Naive thymus-derived CD4-positive, alpha-beta T cell (primary cell): Measurements from ENCODE around the gene ZNF804B. TPM values are rescaled to one million over a fixed set of nuclear protein-coding genes. Genes with fewer than 3 reads are reported as not detected.

ENCODE experiments used
- ATAC-seq: fragments of 150-1000 bp; cut with Tn5 transposase; 2 replicates; pipeline ENCODE4 v1.10.0; 2021; ENCODE audit warnings: mild to moderate bottlenecking, moderate library complexity
- CTCF ChIA-PET: fragments of 350-600 bp; sonication (Branson Sonifier 250); formaldehyde crosslinking; loops from one replicate; lab custom pipeline; 2021; ENCODE audit warnings: antibody characterized with exemption; lab: Charles Lee
- POLR2A ChIA-PET: fragments of 350-600 bp; sonication (Branson Sonifier 250); formaldehyde crosslinking; loops from one replicate; lab custom pipeline; 2021; ENCODE audit warnings: antibody characterized with exemption, inconsistent platforms; lab: Charles Lee
- DNase-seq, 9 donors: peaks; one replicate each; pipeline versions ENCODE4 v3.0.0 to v3.0.0-alpha.2; 2020 to 2022; ENCODE audit warnings: mixed read lengths in 1 of 9
- H3K27ac ChIP-seq: one replicate; pipeline ENCODE4 v1.7.0; 2013; ENCODE audit warnings: mild to moderate bottlenecking, low read depth, low read length, moderate library complexity
- H3K27me3 ChIP-seq, 2 donors: one replicate each; pipeline ENCODE4 v1.7.0; 2013; ENCODE audit warnings: low read length in 2 of 2, mild to moderate bottlenecking in 2 of 2, moderate library complexity in 2 of 2; ENCODE audit not compliant: control insufficient read depth in 2 of 2, insufficient read depth in 2 of 2
- H3K36me3 ChIP-seq, 3 experiments: 1 replicate in 2 of 3; 2 replicates in 1 of 3; pipeline ENCODE4 v1.7.0; 2013; ENCODE audit warnings: low read length in 3 of 3, mild to moderate bottlenecking in 3 of 3, moderate library complexity in 1 of 3; ENCODE audit not compliant: insufficient read depth in 3 of 3, control insufficient read depth in 2 of 3
- H3K4me1 ChIP-seq, 2 donors: one replicate each; pipeline ENCODE4 v1.7.0; 2013; ENCODE audit warnings: low read length in 2 of 2, mild to moderate bottlenecking in 2 of 2, moderate library complexity in 1 of 2; ENCODE audit not compliant: control insufficient read depth in 2 of 2, insufficient read depth in 2 of 2
- H3K4me3 ChIP-seq: 2 replicates; pipeline ENCODE4 v1.7.0; 2013; ENCODE audit warnings: mild to moderate bottlenecking, low read length
- H3K9me3 ChIP-seq, 3 experiments: 1 replicate in 2 of 3; 2 replicates in 1 of 3; pipeline ENCODE4 v1.7.0; 2013; ENCODE audit warnings: low read length in 3 of 3; ENCODE audit not compliant: control insufficient read depth in 2 of 3
- H3K27ac Mint-ChIP-seq, 9 donors: one replicate each; pipeline ENCODE4 v1.8.0; 2020 to 2022; ENCODE audit warnings: mixed read lengths in 9 of 9, mild to moderate bottlenecking in 8 of 9, moderate library complexity in 5 of 9, inconsistent platforms in 2 of 9
- H3K27me3 Mint-ChIP-seq, 5 donors: one replicate each; pipeline ENCODE4 v1.8.0; 2021 to 2022; ENCODE audit warnings: mixed read lengths in 5 of 5, mild to moderate bottlenecking in 1 of 5
- H3K36me3 Mint-ChIP-seq, 5 donors: one replicate each; pipeline ENCODE4 v1.8.0; 2020 to 2022; ENCODE audit warnings: mixed read lengths in 5 of 5, mild to moderate bottlenecking in 3 of 5, inconsistent platforms in 1 of 5
- H3K4me1 Mint-ChIP-seq, 7 donors: one replicate each; pipeline ENCODE4 v1.8.0; 2020 to 2022; ENCODE audit warnings: mixed read lengths in 7 of 7, mild to moderate bottlenecking in 3 of 7, inconsistent platforms in 1 of 7
- H3K4me3 Mint-ChIP-seq, 10 donors: one replicate each; pipeline ENCODE4 v1.8.0; 2020 to 2022; ENCODE audit warnings: mild to moderate bottlenecking in 10 of 10, mixed read lengths in 10 of 10, moderate library complexity in 6 of 10, inconsistent platforms in 2 of 10
- H3K9me3 Mint-ChIP-seq, 11 donors: one replicate each; pipeline ENCODE4 v1.8.0; 2020 to 2022; ENCODE audit warnings: mixed read lengths in 11 of 11, mild to moderate bottlenecking in 4 of 11, inconsistent platforms in 1 of 11, moderate library complexity in 1 of 11
- intact Hi-C, 2 donors: fragments of 100-400 bp; cut with micrococcal nuclease; formaldehyde crosslinking; loops; one replicate each; pipeline ENCODE4 v1.15.1; 2023
- polyA plus RNA-seq, 2 donors: library from polyadenylated mRNA; unstranded; fragments of 300-500 nt; fragmentation: Illumina TruSeq; gene quantifications; one replicate each; pipeline ENCODE4 v1.2.3, GENCODE V29; 2021
- total RNA-seq, 6 experiments: library from RNA in 5 of 6; stranded (reverse) in 5 of 6; gene quantifications; 1 replicate in 5 of 6; 2 replicates in 1 of 6; pipeline ENCODE4 v1.2.3 and lab custom pipeline; 2021 to 2026

The ZNF804B gene
- total and polyA plus RNA-seq, 7 experiments from 2014 or later = not detected

- H3K27me3 Mint-ChIP-seq = peaks cover 0 to 17% (median 6%) of the 10 kb centered on the region in 5 donors
- H3K9me3 Mint-ChIP-seq = peaks cover 0 to 5% (median 0%) of the 10 kb centered on the region in 11 donors
- ATAC-seq (no peak), DNase-seq (no peak)
- no peaks in the 10 kb centered on the region for H3K4me1 Mint-ChIP-seq
- no peak overlapping the region for H3K27ac ChIP-seq
- no peaks in the 10 kb centered on the region for H3K9me3 ChIP-seq
- H3K4me3 Mint-ChIP-seq = no peak overlapping the region
- CTCF ChIA-PET = no interaction called here
- POLR2A ChIA-PET = no interaction called here
- H3K4me1 ChIP-seq = no peaks in the 10 kb centered on the region
- H3K4me3 ChIP-seq = no peak overlapping the region
- H3K36me3 Mint-ChIP-seq = no peaks in the 10 kb centered on the region
- H3K27ac Mint-ChIP-seq = no peak overlapping the region
- H3K36me3 ChIP-seq = no peaks in the 10 kb centered on the region
- intact Hi-C loops = no loop called here
- H3K27me3 ChIP-seq = no peaks in the 10 kb centered on the region
Measured at GRCh38 chr7:89104748-89105685, 345.5 kb downstream of the ZNF804B start.

- no peaks in the 10 kb centered on the region for H3K36me3 Mint-ChIP-seq
Measured at GRCh38 chr7:89123871-89124270, 364.4 kb downstream of the ZNF804B start.

GRCh38 chr7:89129600-89130375, 370.3 kb downstream of the ZNF804B start:
- H3K4me3 Mint-ChIP-seq = no peak overlapping the region
- Histone ChIP-seq H3K4me1 (no peaks in the 10 kb centered on the region), H3K9me3 (no peaks in the 10 kb centered on the region), H3K36me3 (no peaks in the 10 kb centered on the region), H3K4me3 (no peak overlapping the region), H3K27ac (no peak overlapping the region), H3K27me3 (no peaks in the 10 kb centered on the region)
- H3K9me3 Mint-ChIP-seq = no peaks in the 10 kb centered on the region
- DNase-seq (no peak), ATAC-seq (no peak)
- ChIA-PET POLR2A (no interaction called here), CTCF (no interaction called here)
- peaks cover 0 to 9% (median 0%) of the 10 kb centered on the region in 5 donors for H3K27me3 Mint-ChIP-seq
- H3K4me1 Mint-ChIP-seq = no peaks in the 10 kb centered on the region
- H3K36me3 Mint-ChIP-seq = no peaks in the 10 kb centered on the region
- no peak overlapping the region for H3K27ac Mint-ChIP-seq
- intact Hi-C loops = no loop called here

More at GRCh38 chr7:89123871-89124270, 364.4 kb downstream of the ZNF804B start:
- Mint-ChIP-seq H3K4me1 (no peaks in the 10 kb centered on the region), H3K27me3 (no peaks in the 10 kb centered on the region), H3K27ac (no peak overlapping the region), H3K4me3 (no peak overlapping the region), H3K9me3 (no peaks in the 10 kb centered on the region)
- no peaks in the 10 kb centered on the region for H3K27me3 ChIP-seq
- ATAC-seq (no peak), DNase-seq (no peak)
- intact Hi-C loops = no loop called here
- no peaks in the 10 kb centered on the region for H3K36me3 ChIP-seq
- ChIA-PET POLR2A (no interaction called here), CTCF (no interaction called here)
- no peaks in the 10 kb centered on the region for H3K9me3 ChIP-seq
- no peak overlapping the region for H3K27ac ChIP-seq
- no peak overlapping the region for H3K4me3 ChIP-seq
- no peaks in the 10 kb centered on the region for H3K4me1 ChIP-seq

GRCh38 chr7:89133357-89133756, 373.9 kb downstream of the ZNF804B start:
- H3K4me3 ChIP-seq = no peak overlapping the region

DNA sequence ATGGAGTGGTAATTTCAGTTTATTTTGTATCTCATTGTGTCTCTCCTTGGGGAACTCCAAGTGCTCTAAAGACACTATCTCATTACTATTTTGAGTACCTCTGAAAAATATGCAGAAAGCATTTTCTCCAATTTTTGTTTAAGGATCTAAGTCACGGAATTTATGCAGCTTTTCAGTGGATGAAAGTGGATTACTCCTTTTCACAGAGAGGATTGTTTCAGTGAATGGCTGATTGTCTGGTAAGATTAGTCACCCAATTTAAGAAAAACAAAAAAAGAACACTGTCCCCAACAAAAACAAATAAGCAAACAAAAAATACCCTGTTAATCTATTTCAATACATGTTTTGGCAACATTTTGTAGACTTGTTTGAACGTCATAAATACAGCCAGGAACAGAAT, 374.3 kb downstream of the ZNF804B start:
- Mint-ChIP-seq H3K4me3 (no peak overlapping the region), H3K36me3 (no peaks in the 10 kb centered on the region), H3K9me3 (peaks cover 0 to 8% (median 0%) of the 10 kb centered on the region in 11 donors), H3K27ac (no peak overlapping the region), H3K4me1 (no peaks in the 10 kb centered on the region), H3K27me3 (peaks cover 0 to 9% (median 0%) of the 10 kb centered on the region in 5 donors)
- Histone ChIP-seq H3K36me3 (no peaks in the 10 kb centered on the region), H3K27me3 (no peaks in the 10 kb centered on the region), H3K27ac (no peak overlapping the region), H3K4me1 (no peaks in the 10 kb centered on the region), H3K4me3 (no peak overlapping the region), H3K9me3 (no peaks in the 10 kb centered on the region)
- CTCF ChIA-PET = no interaction called here
- POLR2A ChIA-PET = no interaction called here
- intact Hi-C loops = no loop called here
- ATAC-seq = no peak
- DNase-seq = no peak

More at GRCh38 chr7:89133357-89133756, 373.9 kb downstream of the ZNF804B start:
- no peak for ATAC-seq
- Mint-ChIP-seq H3K4me1 (no peaks in the 10 kb centered on the region), H3K27me3 (peaks cover 0 to 9% (median 0%) of the 10 kb centered on the region in 5 donors), H3K9me3 (peaks cover 0 to 7% (median 0%) of the 10 kb centered on the region in 11 donors), H3K4me3 (no peak overlapping the region), H3K36me3 (no peaks in the 10 kb centered on the region), H3K27ac (no peak overlapping the region)
- Histone ChIP-seq H3K27ac (no peak overlapping the region), H3K27me3 (no peaks in the 10 kb centered on the region), H3K36me3 (no peaks in the 10 kb centered on the region), H3K9me3 (no peaks in the 10 kb centered on the region), H3K4me1 (no peaks in the 10 kb centered on the region)
- no peak for DNase-seq
- CTCF ChIA-PET = no interaction called here
- POLR2A ChIA-PET = no interaction called here
- intact Hi-C loops = no loop called here

DNA sequence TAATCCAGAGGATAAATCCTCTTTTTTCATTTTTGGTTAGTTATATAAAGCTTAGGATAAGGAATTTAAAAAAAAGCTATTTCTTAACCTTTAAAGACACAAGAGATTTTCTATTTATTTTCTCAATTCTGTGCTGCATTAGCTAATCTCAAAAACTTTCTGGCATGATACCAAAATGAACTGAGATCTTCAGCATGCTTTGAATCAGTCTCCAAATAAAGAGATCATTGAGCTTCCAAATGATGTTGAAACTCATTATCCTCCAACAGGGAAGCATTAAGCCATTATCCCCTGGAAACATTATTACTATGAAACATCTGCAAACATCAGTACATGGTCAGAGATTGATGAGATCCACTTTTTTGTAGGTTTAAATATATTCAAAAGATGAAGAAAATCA, 386.3 kb downstream of the ZNF804B start:
- Histone ChIP-seq H3K27ac (no peak overlapping the region), H3K4me3 (no peak overlapping the region), H3K9me3 (peaks cover 0 to 4% (median 0%) of the 10 kb centered on the region in 3 experiments), H3K36me3 (no peaks in the 10 kb centered on the region), H3K4me1 (no peaks in the 10 kb centered on the region), H3K27me3 (no peaks in the 10 kb centered on the region)
- DNase-seq = no peak
- CTCF ChIA-PET = no interaction called here
- Mint-ChIP-seq H3K36me3 (peaks cover 0 to 6% (median 0%) of the 10 kb centered on the region in 5 donors), H3K9me3 (peaks cover 0 to 7% (median 0%) of the 10 kb centered on the region in 11 donors), H3K4me1 (peaks cover 0 to 2% (median 0%) of the 10 kb centered on the region in 7 donors), H3K4me3 (no peak overlapping the region), H3K27me3 (peaks cover 0 to 5% (median 0%) of the 10 kb centered on the region in 5 donors), H3K27ac (no peak overlapping the region)
- intact Hi-C loops = no loop called here
- POLR2A ChIA-PET = no interaction called here
- ATAC-seq = no peak
